ENCODE results near the gene ROM1.
"Not testable (repeated sequence)": the region's sequence is repeated elsewhere in the genome, so short reads cannot be mapped to it uniquely, and the experiment has no call there.

ROM1 gene

DNA sequence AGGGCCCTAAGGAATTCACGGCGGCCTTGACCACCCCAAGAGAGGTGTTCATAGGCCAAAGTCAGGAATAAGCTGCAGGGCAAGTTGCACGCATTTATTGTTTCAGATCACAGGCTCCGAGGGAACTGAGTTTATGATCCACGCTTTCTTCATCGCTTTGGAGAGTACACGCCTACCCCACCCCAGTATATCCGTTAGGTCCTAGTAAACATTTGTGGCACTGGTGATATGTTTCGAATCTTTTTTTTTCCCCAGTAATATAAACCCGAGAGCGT is 32.6 kb downstream of the ROM1 start:
- Histone ChIP-seq H3K36me3 (replicated peaks) (peaks cover 67% of the 10 kb centered on the region), H3K9me3 (no peaks in the 10 kb centered on the region)
- in situ Hi-C loops (cut with MboI; ENCODE audit: low sequenced_read_pairs) = no loop called here

DNA sequence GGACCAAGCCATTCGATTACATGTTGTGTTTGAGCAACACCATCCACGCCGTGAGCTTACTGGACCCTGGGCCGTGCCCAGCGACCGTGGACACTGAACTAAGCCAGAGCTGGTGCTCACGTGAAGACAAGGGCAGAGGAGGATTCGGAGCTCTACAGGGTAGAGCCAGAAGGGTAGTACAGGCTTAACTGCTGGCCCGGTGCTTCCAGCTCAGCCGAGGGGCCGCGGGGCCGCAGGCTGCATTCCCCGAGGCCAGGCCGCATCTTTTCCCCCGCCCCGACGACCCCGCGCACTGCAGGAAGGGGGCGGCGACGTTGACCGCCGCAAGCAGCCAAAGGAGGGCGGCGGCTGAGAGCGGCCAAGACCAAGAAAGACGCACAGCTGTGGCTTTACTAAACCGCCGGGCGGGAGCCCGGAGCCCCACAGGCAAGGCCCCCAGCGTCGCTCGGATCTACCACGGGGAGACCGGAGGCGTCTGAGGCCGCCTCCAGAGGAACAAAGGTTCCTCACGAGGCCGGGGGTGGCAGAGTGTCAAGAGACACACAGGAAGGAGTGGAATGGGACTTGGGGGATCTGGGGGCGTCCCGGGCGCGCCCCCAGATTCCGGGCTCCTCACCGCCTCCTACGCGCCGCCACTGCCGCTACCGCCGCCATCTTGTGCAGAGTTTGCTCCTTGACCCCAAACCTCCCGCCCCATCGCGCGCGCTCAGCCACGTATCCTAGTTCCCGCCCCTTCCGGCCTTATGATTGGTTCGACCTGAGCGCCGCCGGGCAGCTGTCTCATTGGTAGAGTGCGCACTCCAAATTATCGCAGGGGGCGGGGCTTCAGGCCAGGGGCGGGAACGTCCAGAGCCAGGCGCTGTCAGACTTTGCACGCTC is 33.1 kb downstream of the ROM1 start, which contains the start of gene GANAB:
TSS of gene GANAB (minus strand) at position 668 of the 879 bp plus-strand sequence. CDS start at position 654, 14 bp downstream.
- Histone ChIP-seq H3K4me1 (peaks cover 12% of the 10 kb centered on the region), H3K4me3 (peak within 1 kb of the TSS; percentile 94), H3K9me3 (no peaks in the 10 kb centered on the region), H3K27me3 (ENCODE audit: low read depth) (no peaks in the 10 kb centered on the region), H3K36me3 (replicated peaks) (peaks cover 63% of the 10 kb centered on the region)
- in situ Hi-C loops (cut with MboI; ENCODE audit: low sequenced_read_pairs) = no loop called here
- peak; percentile 97 to 100 for DNase-seq (ENCODE audit: low spot score in 2 of 2)

More for the DNA sequence above, 32.6 kb downstream of the ROM1 start:
- DNase-seq (ENCODE audit: low spot score in 2 of 2) = no peak
- Histone ChIP-seq H3K4me3 (peak overlapping the region; percentile 94), H3K4me1 (peaks cover 12% of the 10 kb centered on the region), H3K27me3 (ENCODE audit: low read depth) (no peaks in the 10 kb centered on the region)

DNA sequence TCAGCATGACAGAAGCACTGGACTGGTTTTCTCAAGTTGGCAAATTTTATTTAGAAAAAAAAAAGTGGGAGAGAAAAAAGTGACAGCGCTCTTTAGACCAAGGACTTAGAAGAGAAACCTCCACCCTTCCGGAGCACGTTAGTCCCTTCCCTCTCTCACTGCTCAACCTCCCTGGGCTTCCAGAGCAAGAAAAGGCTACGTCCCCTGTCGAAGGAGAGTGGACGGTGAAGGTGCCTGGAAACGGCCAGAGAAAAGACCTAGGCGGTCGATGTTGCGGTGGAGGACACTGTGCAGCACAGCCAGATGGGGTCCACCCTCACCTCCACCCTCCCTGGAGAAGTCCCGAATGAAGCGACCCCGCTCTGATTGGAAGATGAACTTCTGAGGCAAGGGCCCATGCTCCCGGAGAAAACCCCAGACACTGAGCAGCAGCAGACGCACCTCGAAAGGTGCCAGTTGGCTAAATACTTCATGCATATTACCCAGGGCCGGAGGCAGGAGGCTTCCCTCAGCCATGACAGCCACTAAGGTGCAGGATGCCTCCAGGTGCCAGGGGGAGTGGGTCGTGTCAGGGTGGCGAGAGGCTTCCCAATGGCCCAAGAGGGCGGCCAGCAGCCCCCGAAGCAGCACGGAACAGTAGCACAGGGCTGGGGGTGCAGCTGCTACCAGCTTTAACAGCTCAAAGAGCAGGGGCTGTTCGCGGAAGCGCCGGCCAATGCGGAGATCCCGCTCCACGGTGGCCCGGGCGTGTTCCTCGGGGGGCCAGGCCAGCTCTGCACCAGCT is 34.0 kb downstream of the ROM1 start:
- in situ Hi-C loops (cut with MboI; ENCODE audit: low sequenced_read_pairs) = no loop called here
- Histone ChIP-seq H3K36me3 (replicated peaks) (peaks cover 59% of the 10 kb centered on the region), H3K4me3 (no peak overlapping the region), H3K4me1 (peaks cover 17% of the 10 kb centered on the region), H3K27me3 (ENCODE audit: low read depth) (no peaks in the 10 kb centered on the region), H3K9me3 (no peaks in the 10 kb centered on the region)
- DNase-seq (ENCODE audit: low spot score in 2 of 2) = no peak

DNA sequence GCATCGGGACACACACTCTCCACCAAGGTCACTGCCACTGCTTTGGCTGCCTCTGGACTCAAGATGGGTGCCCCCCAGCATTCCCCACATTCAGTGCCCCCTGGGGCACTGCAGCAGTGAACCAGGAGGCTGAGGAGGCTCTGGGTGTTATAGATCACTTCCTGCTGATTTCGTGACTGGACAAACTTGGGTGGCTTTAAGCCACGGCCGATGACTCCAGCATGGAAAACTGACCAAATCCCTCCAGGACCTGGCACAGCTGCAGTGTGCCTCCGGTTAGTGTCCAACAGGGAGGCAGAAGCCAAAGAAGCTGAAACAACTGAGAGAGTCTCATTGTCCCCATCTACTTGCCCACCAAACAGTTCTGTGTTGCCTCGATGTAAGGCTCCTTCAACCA is 34.5 kb downstream of the ROM1 start:
- Histone ChIP-seq H3K27me3 (ENCODE audit: low read depth) (no peaks in the 10 kb centered on the region), H3K9me3 (no peaks in the 10 kb centered on the region), H3K4me3 (no peak overlapping the region), H3K36me3 (replicated peaks) (peaks cover 58% of the 10 kb centered on the region), H3K4me1 (peaks cover 17% of the 10 kb centered on the region)
- in situ Hi-C loops (cut with MboI; ENCODE audit: low sequenced_read_pairs) = no loop called here
- DNase-seq (ENCODE audit: low spot score in 2 of 2) = no peak

DNA sequence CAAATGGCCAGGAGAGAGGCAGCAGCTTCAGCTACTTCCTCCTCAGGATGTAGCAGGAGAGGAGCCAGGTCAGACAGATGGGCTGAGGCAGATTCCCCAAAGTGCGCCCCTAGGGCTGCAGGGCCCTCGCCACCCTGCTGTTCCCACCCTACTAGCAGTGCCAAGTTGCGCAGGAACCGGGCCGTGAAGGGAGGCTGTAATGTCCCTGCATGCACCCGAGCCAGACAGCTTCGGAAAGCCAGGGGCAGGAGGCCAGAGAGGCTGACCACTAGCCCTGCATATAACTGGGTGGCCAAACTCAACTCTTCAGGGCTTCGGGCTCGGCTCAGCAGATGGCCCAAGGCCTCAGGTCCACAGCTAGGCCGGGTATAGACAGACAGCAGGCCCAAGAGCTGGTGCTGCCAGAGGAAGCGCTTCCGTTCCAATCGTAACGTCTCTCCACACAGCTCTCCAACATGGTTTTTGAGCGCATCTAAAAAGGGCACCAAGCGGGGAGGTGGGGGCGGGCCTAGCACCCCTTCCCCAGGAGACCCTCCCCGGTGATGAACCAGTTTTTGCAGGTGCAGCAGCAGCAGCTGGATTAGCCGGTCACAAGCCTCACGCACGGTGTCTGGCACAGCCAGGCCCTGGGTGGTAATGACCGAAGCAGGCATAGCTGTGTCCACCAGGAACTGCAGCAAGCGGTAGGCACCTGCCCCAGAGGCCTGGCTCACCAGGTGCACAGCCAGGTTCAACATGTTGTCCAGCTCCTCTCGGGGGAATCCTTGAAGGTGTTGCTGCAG is 35.3 kb downstream of the ROM1 start:
- H3K27me3 ChIP-seq (ENCODE audit: low read depth) = no peaks in the 10 kb centered on the region
- no peaks in the 10 kb centered on the region for H3K9me3 ChIP-seq
- in situ Hi-C loops (cut with MboI; ENCODE audit: low sequenced_read_pairs) = no loop called here
- no peak overlapping the region for H3K4me3 ChIP-seq
- H3K36me3 ChIP-seq (replicated peaks) = peaks cover 51% of the 10 kb centered on the region
- DNase-seq (ENCODE audit: low spot score in 2 of 2) = no peak
- H3K4me1 ChIP-seq = peaks cover 17% of the 10 kb centered on the region

DNA sequence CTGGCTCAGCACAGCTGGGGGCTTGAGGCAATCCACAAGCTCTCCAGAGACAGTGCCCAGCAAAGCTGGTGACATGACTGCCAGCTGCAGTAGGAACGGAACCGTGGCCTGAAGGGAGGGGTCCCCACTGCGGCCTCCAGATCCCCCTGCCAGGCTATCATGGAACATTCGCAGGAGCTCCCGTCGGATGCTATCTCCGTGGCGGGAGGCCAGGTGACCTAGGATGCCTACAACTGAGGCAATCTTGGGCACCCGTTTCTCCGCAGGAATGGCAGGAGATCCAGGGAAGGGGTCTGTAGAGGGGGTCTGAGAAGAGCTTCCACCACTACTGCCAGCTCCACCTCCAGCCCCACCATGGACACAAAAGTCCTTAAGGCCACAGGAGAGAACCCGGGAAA is 35.9 kb downstream of the ROM1 start:
- in situ Hi-C loops (cut with MboI; ENCODE audit: low sequenced_read_pairs) = no loop called here
- Histone ChIP-seq H3K4me3 (no peak overlapping the region), H3K4me1 (peaks cover 20% of the 10 kb centered on the region), H3K9me3 (no peaks in the 10 kb centered on the region), H3K36me3 (replicated peaks) (peaks cover 46% of the 10 kb centered on the region), H3K27me3 (ENCODE audit: low read depth) (no peaks in the 10 kb centered on the region)
- no peak for DNase-seq (ENCODE audit: low spot score in 2 of 2)

DNA sequence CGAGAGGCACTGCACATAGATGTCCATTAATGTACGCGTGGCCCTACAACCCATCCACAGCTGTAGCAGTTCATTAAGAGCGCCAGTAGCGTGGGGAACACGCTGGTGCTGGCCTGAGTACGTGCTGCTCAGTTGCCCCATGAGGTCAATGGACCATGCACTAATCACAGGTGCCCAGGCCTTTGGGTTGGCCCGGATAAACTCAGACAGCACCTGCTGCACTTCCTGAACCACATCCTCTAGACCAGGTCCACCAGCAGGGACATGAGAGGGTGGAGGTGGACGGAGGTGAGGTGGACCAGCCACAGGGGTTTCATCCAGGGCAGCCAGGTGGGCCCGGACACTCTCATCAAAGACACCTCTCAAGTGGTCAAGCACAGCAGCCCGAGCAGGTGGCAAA is 36.4 kb downstream of the ROM1 start:
- no peak for DNase-seq (ENCODE audit: low spot score in 2 of 2)
- Histone ChIP-seq H3K9me3 (no peaks in the 10 kb centered on the region), H3K27me3 (ENCODE audit: low read depth) (no peaks in the 10 kb centered on the region), H3K4me3 (no peak overlapping the region), H3K4me1 (peaks cover 20% of the 10 kb centered on the region), H3K36me3 (replicated peaks) (peaks cover 41% of the 10 kb centered on the region)
- in situ Hi-C loops (cut with MboI; ENCODE audit: low sequenced_read_pairs) = no loop called here

DNA sequence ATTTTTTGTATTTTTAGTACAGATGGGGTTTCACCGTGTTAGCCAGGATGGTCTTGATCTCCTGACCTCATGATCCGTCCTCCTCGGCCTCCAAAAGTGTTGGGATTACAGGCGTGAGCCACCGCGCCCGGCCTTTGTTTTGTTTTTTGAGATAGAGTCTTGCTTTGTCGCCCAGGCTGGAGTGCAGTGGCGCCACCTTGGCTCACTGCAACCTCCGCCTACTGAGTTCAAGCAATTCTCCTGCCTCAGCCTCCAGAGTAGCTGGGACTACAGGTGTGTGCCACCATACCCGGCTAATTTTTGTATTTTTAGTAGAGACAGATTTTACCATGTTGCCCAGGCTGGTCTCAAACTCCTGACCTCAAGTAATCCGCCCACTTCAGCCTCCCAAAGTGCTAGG is 37.2 kb downstream of the ROM1 start:
- H3K4me3 ChIP-seq; H3K27me3 ChIP-seq (ENCODE audit: low read depth); DNase-seq (ENCODE audit: low spot score in 2 of 2); H3K9me3 ChIP-seq; in situ Hi-C loops (cut with MboI; ENCODE audit: low sequenced_read_pairs): not testable (repeated sequence)
- Histone ChIP-seq H3K4me1 (peaks cover 15% of the 10 kb centered on the region), H3K36me3 (replicated peaks) (peaks cover 34% of the 10 kb centered on the region)

DNA sequence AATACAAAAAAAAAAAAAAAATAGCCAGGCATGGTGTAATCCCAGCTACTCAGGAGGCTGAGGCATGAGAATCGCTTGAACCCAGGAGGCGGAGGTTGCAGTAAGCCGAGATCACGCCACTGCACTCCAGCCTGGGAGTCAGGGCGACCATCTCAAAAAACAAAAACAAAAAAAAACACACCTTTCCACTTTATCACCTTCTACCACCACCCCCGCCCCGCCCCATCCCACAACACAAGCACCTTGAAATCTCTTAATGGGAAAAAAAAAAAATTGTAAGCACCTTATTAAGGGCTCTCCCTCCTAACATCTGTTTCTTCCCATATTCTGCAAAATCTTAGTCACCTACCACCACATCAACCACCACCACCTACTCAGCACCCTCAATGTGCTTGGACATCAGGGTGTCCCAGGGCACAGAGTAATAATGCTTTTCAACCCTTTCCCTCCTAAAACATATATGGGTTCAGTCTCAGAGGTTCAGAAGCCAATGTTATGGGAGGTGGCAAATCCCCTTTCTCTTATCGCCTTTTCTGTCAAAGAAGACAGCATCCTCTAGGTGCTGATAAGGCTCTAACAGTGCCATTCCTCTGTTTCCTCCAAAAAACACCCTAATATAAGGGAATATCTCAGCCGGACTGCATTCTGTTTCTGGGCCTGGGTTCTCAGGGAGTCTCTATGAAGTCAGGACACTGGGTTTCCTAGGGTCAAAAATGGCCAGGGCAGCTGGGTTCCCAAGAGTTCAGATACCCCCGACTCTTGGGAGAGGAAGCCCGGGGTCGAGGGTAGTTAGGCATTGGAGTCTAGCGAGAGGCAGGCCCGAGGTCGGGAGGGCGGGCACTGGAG is 39.3 kb downstream of the ROM1 start:
- H3K4me1 ChIP-seq = peaks cover 8% of the 10 kb centered on the region
- H3K36me3 ChIP-seq (replicated peaks) = peaks cover 24% of the 10 kb centered on the region
- H3K9me3 ChIP-seq = no peaks in the 10 kb centered on the region
- H3K4me3 ChIP-seq = peak overlapping the region; percentile 83
- in situ Hi-C loops (cut with MboI; ENCODE audit: low sequenced_read_pairs) = no loop called here
- no peaks in the 10 kb centered on the region for H3K27me3 ChIP-seq (ENCODE audit: low read depth)
- no peak for DNase-seq (ENCODE audit: low spot score in 2 of 2)

DNA sequence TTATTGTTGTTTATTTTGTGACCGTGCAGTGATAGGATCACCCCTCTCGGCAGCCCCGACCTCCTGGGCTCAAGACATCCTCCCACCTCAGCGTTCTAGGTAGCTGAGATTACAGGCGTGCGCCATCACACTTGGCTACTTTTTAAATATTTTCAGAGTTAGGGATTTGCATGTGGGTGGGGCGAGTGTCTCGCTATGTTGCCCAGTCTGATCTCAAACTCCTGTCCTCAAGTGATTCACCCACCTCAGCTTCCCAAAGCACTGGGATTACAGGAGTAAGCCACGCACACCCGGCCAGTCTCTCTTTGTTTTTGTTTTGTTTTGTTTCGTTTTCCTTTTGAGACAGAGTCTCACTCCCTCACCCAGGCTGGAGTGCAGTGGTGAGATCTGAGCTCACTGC is 41.2 kb downstream of the ROM1 start:
- H3K36me3 ChIP-seq (replicated peaks) = peaks cover 8% of the 10 kb centered on the region
- peaks cover 8% of the 10 kb centered on the region for H3K4me1 ChIP-seq
- in situ Hi-C loops (cut with MboI; ENCODE audit: low sequenced_read_pairs) = no loop called here
- DNase-seq (ENCODE audit: low spot score in 2 of 2) = no peak
- no peaks in the 10 kb centered on the region for H3K9me3 ChIP-seq
- H3K27me3 ChIP-seq (ENCODE audit: low read depth) = no peaks in the 10 kb centered on the region
- H3K4me3 ChIP-seq = no peak overlapping the region

DNA sequence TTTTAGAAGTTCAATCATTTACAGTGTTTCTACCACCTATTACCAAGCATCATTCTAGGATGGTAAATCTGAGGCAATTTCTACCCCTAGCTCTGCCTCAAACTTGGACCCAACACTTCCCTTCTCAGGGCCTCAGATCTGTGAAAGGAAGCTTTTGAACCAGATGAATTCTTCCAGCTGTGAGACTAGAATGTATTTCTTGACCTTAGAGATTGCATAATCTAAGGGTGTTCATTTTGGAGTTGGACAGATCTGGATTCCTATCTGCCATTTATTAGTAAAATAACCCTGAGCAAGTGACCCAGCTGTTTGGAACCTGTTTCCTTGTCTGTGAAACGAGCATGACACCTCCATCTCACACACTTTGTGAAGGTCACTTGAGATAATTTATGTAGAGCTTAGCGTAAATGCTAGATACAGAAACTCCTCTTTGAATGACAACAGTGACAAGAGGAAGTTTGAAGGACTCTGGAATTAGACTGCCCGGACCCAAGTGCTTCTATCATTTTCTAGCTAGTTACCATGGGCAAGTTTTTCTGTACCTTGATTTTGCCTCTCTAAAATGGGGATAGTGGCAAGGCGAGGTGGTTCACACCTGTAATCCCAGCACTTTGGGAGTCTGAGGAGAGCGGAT is 43.9 kb downstream of the ROM1 start:
- Histone ChIP-seq H3K9me3 (no peaks in the 10 kb centered on the region), H3K27me3 (ENCODE audit: low read depth) (no peaks in the 10 kb centered on the region), H3K4me3 (no peak overlapping the region), H3K36me3 (replicated peaks) (peaks cover 12% of the 10 kb centered on the region; the same call in 1 of the 2 replicates), H3K4me1 (peaks cover 4% of the 10 kb centered on the region)
- in situ Hi-C loops (cut with MboI; ENCODE audit: low sequenced_read_pairs) = no loop called here
- DNase-seq (ENCODE audit: low spot score in 2 of 2) = no peak

DNA sequence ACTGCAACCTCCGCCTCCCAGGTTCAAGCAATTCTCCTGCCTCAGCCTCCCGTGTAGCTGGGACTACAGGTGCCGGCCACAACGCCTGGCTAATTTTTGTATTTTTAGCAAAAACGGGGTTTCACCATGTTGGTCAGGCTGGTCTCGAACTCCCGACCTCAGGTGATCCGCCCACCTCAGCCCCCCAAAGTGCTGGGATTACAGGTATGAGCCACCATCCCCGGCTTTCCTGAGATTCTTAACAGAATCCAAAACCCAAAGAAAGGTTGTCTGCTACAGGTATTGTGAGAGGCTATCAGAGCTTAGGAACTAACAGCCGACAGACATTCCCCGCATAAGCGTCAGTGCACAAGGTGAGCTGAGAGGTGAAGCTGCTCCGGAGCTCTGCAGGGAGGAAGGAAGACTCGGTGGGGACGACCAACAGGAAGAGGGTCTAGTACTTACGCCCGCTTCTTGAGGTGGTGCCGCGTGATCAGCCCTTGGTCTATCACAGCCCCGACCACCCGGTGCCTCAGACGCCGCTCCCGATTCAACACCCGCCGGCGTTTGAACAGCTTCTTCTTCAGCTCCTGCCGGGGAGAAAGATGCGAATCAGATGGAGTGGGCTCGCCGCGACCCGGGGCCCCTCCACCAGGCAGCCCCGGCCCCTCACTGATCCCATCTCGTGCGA is 51.5 kb downstream of the ROM1 start:
- H3K9me3 ChIP-seq = no peaks in the 10 kb centered on the region
- peaks cover 53% of the 10 kb centered on the region for H3K36me3 ChIP-seq (replicated peaks)
- peaks cover 15% of the 10 kb centered on the region for H3K4me1 ChIP-seq
- H3K27me3 ChIP-seq (ENCODE audit: low read depth) = no peaks in the 10 kb centered on the region
- in situ Hi-C loops (cut with MboI; ENCODE audit: low sequenced_read_pairs) = no loop called here
- H3K4me3 ChIP-seq = peak overlapping the region; percentile 93
- DNase-seq (ENCODE audit: low spot score in 2 of 2) = peak; percentile 60 to 76

Measured in HAP-1 (cell line).